ENCODE measurements around the gene AXIN2. TPM values are rescaled to one million over a fixed set of nuclear protein-coding genes. Genes with fewer than 3 reads are reported as not detected.
"Not testable (repeated sequence)": the region's sequence is repeated elsewhere in the genome, so short reads cannot be mapped to it uniquely, and the experiment has no call there.

AXIN2 gene
- total RNA-seq, 1 experiment from 2014 or later: 2.4 TPM

DNA sequence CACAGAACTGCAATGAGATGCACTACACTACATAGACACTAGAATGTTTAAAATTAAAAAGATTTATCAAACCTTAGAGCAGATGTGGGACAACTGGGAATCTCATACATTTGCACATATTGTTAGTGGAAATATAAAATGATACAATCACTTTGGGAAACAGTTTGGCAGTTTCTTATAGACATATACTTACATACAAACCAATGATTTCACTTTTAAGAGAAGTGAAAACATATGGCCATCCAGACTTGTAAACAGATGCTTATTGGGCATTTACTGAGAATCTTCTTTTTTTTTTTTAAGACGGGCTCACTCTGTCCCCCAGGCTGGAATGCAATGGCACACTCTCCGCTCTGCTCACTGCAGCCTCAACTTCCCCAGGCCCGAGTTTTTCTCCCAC is 50.1 kb downstream of the AXIN2 start:
- no TSS peak for BruUV-seq (replicated peaks)
- TF ChIP-seq SIN3A (IDR thresholded peaks at IDR 0.05; ENCODE audit: borderline replicate concordance, insufficient read depth, low read depth, low read length) (no peak), POLR2AphosphoS5 (IDR thresholded peaks at IDR 0.05; ENCODE audit: low read depth, low read length) (no peak), REST (IDR thresholded peaks at IDR 0.05; ENCODE audit: insufficient read depth in 1 of 2, low read depth in 2 of 2, low read length in 1 of 2) (no peak), TCF7L2 (IDR thresholded peaks at IDR 0.05; ENCODE audit: low read depth, low read length) (no peak), CTCF (IDR thresholded peaks at IDR 0.05) (no peak)

GRCh38 chr17:65509032-65509431 is 52.4 kb downstream of the AXIN2 start:
- TF ChIP-seq POLR2AphosphoS5 (IDR thresholded peaks at IDR 0.05; ENCODE audit: low read depth, low read length) (no peak), CTCF (IDR thresholded peaks at IDR 0.05) (no peak), REST (IDR thresholded peaks at IDR 0.05; ENCODE audit: insufficient read depth in 1 of 2, low read depth in 2 of 2, low read length in 1 of 2) (no peak), TCF7L2 (IDR thresholded peaks at IDR 0.05; ENCODE audit: low read depth, low read length) (no peak)
- H3K27ac ChIP-seq (ENCODE audit: low read length): no peak overlapping the region
- H3K4me1 ChIP-seq (ENCODE audit: control insufficient read depth, insufficient read depth, low read length): no peaks in the 10 kb centered on the region
- no peaks in the 10 kb centered on the region for H3K27me3 ChIP-seq (ENCODE audit: control insufficient read depth, insufficient read depth, low read length)
- H3K4me3 ChIP-seq (ENCODE audit: low read depth in 2 of 2, low read length in 2 of 2): no peak overlapping the region
- ChIA-PET CTCF (no interaction called here), POLR2A (no interaction called here)
- no peaks in the 10 kb centered on the region for H3K36me3 ChIP-seq (ENCODE audit: control insufficient read depth, insufficient read depth, low read length)
- no TSS peak for BruUV-seq (replicated peaks)
- no peak for ATAC-seq
- H3K9me3 ChIP-seq (ENCODE audit: control insufficient read depth, insufficient read depth, low read depth, low read length): no peaks in the 10 kb centered on the region
- intact Hi-C loops (cut with micrococcal nuclease; ENCODE audit: unreplicated experiment) (no loop called here), in situ Hi-C loops (cut with HindIII; ENCODE audit: low pct_unique_long_range_greater_than_20kb, low sequenced_read_pairs) (no loop called here)
- DNase-seq (ENCODE audit: low read depth, low spot score): no peak

More for the DNA sequence above, 50.1 kb downstream of the AXIN2 start:
- ATAC-seq (no peak), DNase-seq (ENCODE audit: low read depth, low spot score) (no peak)
- H3K4me1 ChIP-seq (ENCODE audit: control insufficient read depth, insufficient read depth, low read length): no peaks in the 10 kb centered on the region
- H3K4me3 ChIP-seq (ENCODE audit: low read depth in 2 of 2, low read length in 2 of 2): no peak overlapping the region
- no peaks in the 10 kb centered on the region for H3K27me3 ChIP-seq (ENCODE audit: control insufficient read depth, insufficient read depth, low read length)
- CTCF ChIA-PET: no interaction called here
- no peak overlapping the region for H3K27ac ChIP-seq (ENCODE audit: low read length)
- H3K36me3 ChIP-seq (ENCODE audit: control insufficient read depth, insufficient read depth, low read length): no peaks in the 10 kb centered on the region
- in situ Hi-C loops (cut with HindIII; ENCODE audit: low pct_unique_long_range_greater_than_20kb, low sequenced_read_pairs): no loop called here
- H3K9me3 ChIP-seq (ENCODE audit: control insufficient read depth, insufficient read depth, low read depth, low read length): no peaks in the 10 kb centered on the region
- POLR2A ChIA-PET: no interaction called here
- intact Hi-C loops (cut with micrococcal nuclease; ENCODE audit: unreplicated experiment): no loop called here

DNA sequence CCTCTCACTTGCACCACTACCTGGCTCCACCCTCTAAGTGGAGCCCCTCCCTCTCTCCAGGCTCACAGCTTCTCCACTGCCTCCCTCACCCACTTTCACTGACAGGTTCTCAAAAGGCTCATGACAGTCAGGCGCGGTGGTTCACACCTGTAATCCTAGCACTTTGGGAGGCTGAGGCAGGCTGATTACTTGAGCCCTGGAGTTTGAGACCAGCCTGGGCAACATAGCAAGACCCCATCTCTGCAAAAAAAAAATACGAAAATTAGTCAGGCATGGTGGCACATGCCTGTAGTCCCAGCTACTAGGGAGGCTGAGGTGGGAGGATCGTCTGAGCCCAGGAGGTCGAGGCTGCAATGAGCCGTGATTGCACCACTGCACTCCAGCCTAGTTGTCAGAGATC is 56.8 kb downstream of the AXIN2 start:
- H3K4me3 ChIP-seq (ENCODE audit: low read depth in 2 of 2, low read length in 2 of 2); BruUV-seq (replicated peaks); POLR2A ChIA-PET; in situ Hi-C loops (cut with HindIII; ENCODE audit: low pct_unique_long_range_greater_than_20kb, low sequenced_read_pairs); H3K9me3 ChIP-seq (ENCODE audit: control insufficient read depth, insufficient read depth, low read depth, low read length); H3K27me3 ChIP-seq (ENCODE audit: control insufficient read depth, insufficient read depth, low read length); H3K4me1 ChIP-seq (ENCODE audit: control insufficient read depth, insufficient read depth, low read length); intact Hi-C loops (cut with micrococcal nuclease; ENCODE audit: unreplicated experiment); ATAC-seq; H3K27ac ChIP-seq (ENCODE audit: low read length); H3K36me3 ChIP-seq (ENCODE audit: control insufficient read depth, insufficient read depth, low read length); DNase-seq (ENCODE audit: low read depth, low spot score): not testable (repeated sequence)
- CTCF ChIA-PET: interaction anchor here (0.7 kb wide), 1 partner anchor 109 kb away, joined by 4 read pairs; no protein-coding TSS in a partner anchor
